CD8-positive, alpha-beta memory T cell (primary cell): ENCODE data around the gene SMC5. TPM values are rescaled to one million over a fixed set of nuclear protein-coding genes. Genes with fewer than 3 reads are reported as not detected.
A peak's percentile ranks its signal among the peaks of the same experiment; 100 is the strongest.

Source experiments
- CTCF ChIA-PET: fragments of 350-600 bp; sonication (Branson Sonifier 250); formaldehyde crosslinking; loops from one replicate; lab custom pipeline; 2021; ENCODE audit warnings: antibody characterized with exemption; lab: Charles Lee
- POLR2A ChIA-PET: fragments of 350-600 bp; sonication (Branson Sonifier 250); formaldehyde crosslinking; loops from one replicate; lab custom pipeline; 2021; ENCODE audit warnings: antibody characterized with exemption; lab: Charles Lee
- DNase-seq, 5 donors: peaks; one replicate each; pipeline versions ENCODE4 v3.0.0 to v3.0.0-alpha.2; 2020 to 2022; ENCODE audit warnings: mixed read lengths in 1 of 5
- H3K27ac ChIP-seq: one replicate; pipeline ENCODE4 v1.7.0; 2013; ENCODE audit warnings: low read depth, mild to moderate bottlenecking, low read length, moderate library complexity
- H3K27me3 ChIP-seq: 2 replicates; pipeline ENCODE4 v1.7.0; 2013; ENCODE audit warnings: low read length, mild to moderate bottlenecking; ENCODE audit not compliant: insufficient read depth, poor library complexity, severe bottlenecking
- H3K36me3 ChIP-seq: 2 replicates; pipeline ENCODE4 v1.7.0; 2013; ENCODE audit warnings: mild to moderate bottlenecking, low read length, moderate library complexity; ENCODE audit not compliant: insufficient read depth
- H3K4me1 ChIP-seq: 2 replicates; pipeline ENCODE4 v1.7.0; 2013; ENCODE audit warnings: mild to moderate bottlenecking, low read length, moderate library complexity; ENCODE audit not compliant: insufficient read depth
- H3K4me3 ChIP-seq: 2 replicates; pipeline ENCODE4 v1.7.0; 2013; ENCODE audit warnings: mild to moderate bottlenecking, low read length
- H3K9me3 ChIP-seq: 2 replicates; pipeline ENCODE4 v1.7.0; 2013; ENCODE audit warnings: mild to moderate bottlenecking, low read length
- H3K27ac Mint-ChIP-seq, 8 donors: one replicate each; pipeline ENCODE4 v1.8.0; 2020 to 2021; ENCODE audit warnings: mixed read lengths in 8 of 8, mild to moderate bottlenecking in 6 of 8, inconsistent platforms in 3 of 8, moderate library complexity in 3 of 8
- H3K27me3 Mint-ChIP-seq, 2 donors: one replicate each; pipeline ENCODE4 v1.8.0; 2020 to 2021; ENCODE audit warnings: mixed read lengths in 2 of 2, mild to moderate bottlenecking in 1 of 2, moderate library complexity in 1 of 2
- H3K36me3 Mint-ChIP-seq, 3 donors: one replicate each; pipeline ENCODE4 v1.8.0; 2020 to 2021; ENCODE audit warnings: mixed read lengths in 3 of 3, inconsistent platforms in 1 of 3, mild to moderate bottlenecking in 1 of 3
- H3K4me1 Mint-ChIP-seq, 3 donors: one replicate each; pipeline ENCODE4 v1.8.0; 2020 to 2021; ENCODE audit warnings: mixed read lengths in 3 of 3, inconsistent platforms in 1 of 3, mild to moderate bottlenecking in 1 of 3
- H3K4me3 Mint-ChIP-seq, 7 donors: one replicate each; pipeline ENCODE4 v1.8.0; 2020 to 2021; ENCODE audit warnings: mixed read lengths in 7 of 7, mild to moderate bottlenecking in 6 of 7, moderate library complexity in 4 of 7, inconsistent platforms in 2 of 7
- H3K9me3 Mint-ChIP-seq, 5 donors: one replicate each; pipeline ENCODE4 v1.8.0; 2020 to 2022; ENCODE audit warnings: mixed read lengths in 5 of 5, mild to moderate bottlenecking in 3 of 5, moderate library complexity in 2 of 5, inconsistent platforms in 1 of 5
- polyA plus RNA-seq: library from polyadenylated mRNA; unstranded; fragments of 300-500 nt; fragmentation: Illumina TruSeq; gene quantifications from one replicate; pipeline ENCODE4 v1.2.3, GENCODE V29; 2021
- total RNA-seq, 2 experiments: library from RNA; stranded (reverse); gene quantifications; one replicate each; pipeline ENCODE4 v1.2.3, GENCODE V29; 2021

SMC5 gene
- total and polyA plus RNA-seq, 3 experiments from 2014 or later = 18.9 to 42.2 (median 42.2) TPM

- H3K27me3 Mint-ChIP-seq = no peaks in the 10 kb centered on the region
- Histone ChIP-seq H3K4me3 (no peak overlapping the region), H3K36me3 (no peaks in the 10 kb centered on the region), H3K4me1 (no peaks in the 10 kb centered on the region), H3K27ac (no peak overlapping the region), H3K9me3 (no peaks in the 10 kb centered on the region), H3K27me3 (no peaks in the 10 kb centered on the region)
- no peak for DNase-seq
- H3K4me3 Mint-ChIP-seq = no peak overlapping the region
- H3K4me1 Mint-ChIP-seq = no peaks in the 10 kb centered on the region
- CTCF ChIA-PET = no interaction called here
- peaks cover 0 to 2% (median 0%) of the 10 kb centered on the region in 5 donors for H3K9me3 Mint-ChIP-seq
- H3K27ac Mint-ChIP-seq = no peak overlapping the region
- H3K36me3 Mint-ChIP-seq = peaks cover 0 to 3% (median 0%) of the 10 kb centered on the region in 3 donors
- POLR2A ChIA-PET = no interaction called here
Measured at GRCh38 chr9:70363760-70364159, 105.0 kb downstream of the SMC5 start.

- Mint-ChIP-seq H3K4me3 (no peak overlapping the region), H3K27me3 (no peaks in the 10 kb centered on the region), H3K36me3 (peaks cover 0 to 3% (median 0%) of the 10 kb centered on the region in 3 donors), H3K27ac (no peak overlapping the region), H3K4me1 (no peaks in the 10 kb centered on the region), H3K9me3 (peaks cover 0 to 2% (median 0%) of the 10 kb centered on the region in 5 donors)
- H3K27ac ChIP-seq = no peak overlapping the region
- H3K4me1 ChIP-seq = no peaks in the 10 kb centered on the region
- H3K36me3 ChIP-seq = no peaks in the 10 kb centered on the region
- H3K9me3 ChIP-seq = no peaks in the 10 kb centered on the region
- H3K4me3 ChIP-seq = no peak overlapping the region
- POLR2A ChIA-PET = interaction anchor here (0.6 kb wide), 1 partner anchor 1318 kb away, joined by 6 read pairs; no protein-coding TSS in a partner anchor
- no peaks in the 10 kb centered on the region for H3K27me3 ChIP-seq
- DNase-seq = no peak
- CTCF ChIA-PET = no interaction called here
Measured at GRCh38 chr9:70367305-70367930, 108.6 kb downstream of the SMC5 start.

- CTCF ChIA-PET = interaction anchor here (1.1 kb wide), 1 partner anchor 224 kb away, joined by 5 read pairs; no protein-coding TSS in a partner anchor
- no peaks in the 10 kb centered on the region for H3K27me3 Mint-ChIP-seq
Measured at GRCh38 chr9:70374962-70375618, 116.3 kb downstream of the SMC5 start.

GRCh38 chr9:70382046-70382708 is 123.4 kb downstream of the SMC5 start:
- H3K4me1 Mint-ChIP-seq = peaks cover 11 to 24% (median 20%) of the 10 kb centered on the region in 3 donors
- no peaks in the 10 kb centered on the region for H3K9me3 Mint-ChIP-seq
- no peak for DNase-seq
- no peaks in the 10 kb centered on the region for H3K4me1 ChIP-seq
- no peaks in the 10 kb centered on the region for H3K9me3 ChIP-seq
- ChIA-PET POLR2A (no interaction called here), CTCF (interaction anchor here (0.5 kb wide), 1 partner anchor 1593 kb away, joined by 3 read pairs; no protein-coding TSS in a partner anchor)
- H3K27me3 ChIP-seq = no peaks in the 10 kb centered on the region
- H3K27me3 Mint-ChIP-seq = no peaks in the 10 kb centered on the region
- H3K4me3 Mint-ChIP-seq = peak overlapping the region in 1 of 7 donors; percentile 44
- H3K4me3 ChIP-seq = no peak overlapping the region
- peak overlapping the region in 1 of 8 donors; percentile 29 for H3K27ac Mint-ChIP-seq
- peaks cover 0 to 37% (median 16%) of the 10 kb centered on the region in 3 donors for H3K36me3 Mint-ChIP-seq
- H3K27ac ChIP-seq = no peak overlapping the region
- peaks cover 4% of the 10 kb centered on the region for H3K36me3 ChIP-seq

More at GRCh38 chr9:70374962-70375618, 116.3 kb downstream of the SMC5 start:
- no peaks in the 10 kb centered on the region for H3K36me3 Mint-ChIP-seq
- POLR2A ChIA-PET = no interaction called here
- no peak overlapping the region for H3K4me3 Mint-ChIP-seq
- DNase-seq = no peak
- H3K27ac Mint-ChIP-seq = no peak overlapping the region
- Histone ChIP-seq H3K4me3 (no peak overlapping the region), H3K4me1 (no peaks in the 10 kb centered on the region), H3K9me3 (no peaks in the 10 kb centered on the region), H3K36me3 (no peaks in the 10 kb centered on the region), H3K27ac (no peak overlapping the region), H3K27me3 (no peaks in the 10 kb centered on the region)
- no peaks in the 10 kb centered on the region for H3K9me3 Mint-ChIP-seq
- H3K4me1 Mint-ChIP-seq = no peaks in the 10 kb centered on the region

DNA sequence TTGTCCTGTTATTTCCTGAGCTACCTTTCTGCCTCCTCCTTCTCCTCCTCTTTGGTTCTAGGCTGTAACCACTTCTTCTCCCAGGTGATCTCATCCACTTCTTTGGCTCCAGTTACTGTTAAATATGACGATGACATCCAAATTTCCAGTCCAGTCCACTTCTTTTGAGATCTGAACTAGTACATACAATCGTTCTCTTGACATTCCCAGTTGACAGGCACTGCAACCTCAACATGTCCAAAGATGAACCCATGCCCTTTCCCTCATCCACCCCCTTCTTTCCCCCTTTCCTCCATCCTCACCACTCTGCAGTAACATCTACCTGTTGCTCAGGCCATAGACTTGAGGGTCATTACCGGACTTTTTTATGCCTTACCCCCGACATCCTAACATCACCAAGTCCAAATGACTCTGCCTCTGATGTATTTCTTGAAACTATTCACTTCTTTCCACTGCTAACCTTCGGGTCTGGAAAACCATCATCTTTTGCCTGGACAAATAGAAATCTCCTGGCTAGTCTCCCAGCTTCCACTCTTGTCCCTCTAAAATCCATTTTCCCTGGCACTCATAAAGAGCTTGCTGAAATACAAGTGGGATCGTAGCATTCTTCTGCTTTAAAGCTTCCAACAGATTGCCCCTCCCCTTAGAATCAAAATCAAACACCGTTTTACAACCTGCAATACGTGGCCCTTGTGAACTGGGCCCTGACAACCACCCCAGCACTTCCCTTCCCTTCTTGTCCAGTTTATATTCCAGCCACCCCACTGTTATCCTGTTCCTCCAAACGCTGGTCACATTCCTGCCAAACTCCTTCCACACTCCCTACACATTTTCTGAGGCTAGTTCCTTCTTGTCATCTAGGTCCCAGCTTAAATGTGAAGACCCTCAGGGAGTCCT is 124.2 kb downstream of the SMC5 start:
- Mint-ChIP-seq H3K27me3 (no peaks in the 10 kb centered on the region), H3K9me3 (no peaks in the 10 kb centered on the region), H3K27ac (no peak overlapping the region), H3K4me1 (peaks cover 16 to 32% (median 28%) of the 10 kb centered on the region in 3 donors), H3K36me3 (peaks cover 0 to 44% (median 20%) of the 10 kb centered on the region in 3 donors), H3K4me3 (no peak overlapping the region)
- Histone ChIP-seq H3K4me3 (no peak overlapping the region), H3K9me3 (no peaks in the 10 kb centered on the region), H3K27me3 (no peaks in the 10 kb centered on the region), H3K4me1 (no peaks in the 10 kb centered on the region), H3K27ac (no peak overlapping the region), H3K36me3 (peaks cover 4% of the 10 kb centered on the region)
- POLR2A ChIA-PET = interaction anchor here (0.6 to 1.0 kb wide), 2 partner anchors 9 to 30 kb away, joined by 3 to 6 read pairs; no protein-coding TSS in a partner anchor
- no peak for DNase-seq
- CTCF ChIA-PET = interaction anchor here (0.5 kb wide), 1 partner anchor 1592 kb away, joined by 3 read pairs; no protein-coding TSS in a partner anchor

DNA sequence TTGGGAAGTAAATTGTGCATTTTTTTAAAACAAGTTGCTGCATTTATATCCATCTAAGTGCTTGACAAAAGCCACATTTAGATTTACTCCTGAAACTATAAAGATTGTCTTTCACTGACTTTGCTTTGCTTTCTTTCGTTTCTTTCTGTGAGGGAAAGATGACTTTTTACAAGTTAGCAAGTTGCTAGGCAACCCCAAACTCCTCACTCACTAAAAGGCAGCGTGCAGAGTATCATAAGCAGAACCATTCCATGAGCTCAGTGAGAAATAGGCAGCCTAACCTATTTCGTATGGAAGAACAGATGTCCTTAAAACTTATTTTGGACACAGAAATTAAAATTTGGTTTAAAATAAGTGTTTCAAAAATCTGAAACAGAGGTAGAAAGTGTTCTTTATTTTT is 126.6 kb downstream of the SMC5 start:
- ChIA-PET POLR2A (no interaction called here), CTCF (no interaction called here)
- H3K4me3 ChIP-seq = no peak overlapping the region
- no peaks in the 10 kb centered on the region for H3K27me3 Mint-ChIP-seq
- no peak overlapping the region for H3K27ac Mint-ChIP-seq
- H3K4me1 Mint-ChIP-seq = peaks cover 33 to 56% (median 52%) of the 10 kb centered on the region in 3 donors
- H3K27me3 ChIP-seq = no peaks in the 10 kb centered on the region
- no peaks in the 10 kb centered on the region for H3K9me3 ChIP-seq
- no peak overlapping the region for H3K27ac ChIP-seq
- peaks cover 20% of the 10 kb centered on the region for H3K4me1 ChIP-seq
- no peak overlapping the region for H3K4me3 Mint-ChIP-seq
- peaks cover 0 to 50% (median 23%) of the 10 kb centered on the region in 3 donors for H3K36me3 Mint-ChIP-seq
- no peaks in the 10 kb centered on the region for H3K9me3 Mint-ChIP-seq
- H3K36me3 ChIP-seq = peaks cover 4% of the 10 kb centered on the region
- DNase-seq = no peak

GRCh38 chr9:70387663-70388062 is 128.9 kb downstream of the SMC5 start:
- ChIA-PET POLR2A (no interaction called here), CTCF (interaction anchor here (1.3 kb wide), 1 partner anchor 47 kb away, joined by 4 read pairs; no protein-coding TSS in a partner anchor)
- H3K27ac ChIP-seq = no peak overlapping the region
- DNase-seq = no peak
- H3K36me3 Mint-ChIP-seq = peaks cover 0 to 50% (median 24%) of the 10 kb centered on the region in 3 donors
- no peak overlapping the region for H3K4me3 Mint-ChIP-seq
- H3K4me3 ChIP-seq = no peak overlapping the region
- no peaks in the 10 kb centered on the region for H3K27me3 Mint-ChIP-seq
- H3K36me3 ChIP-seq = peaks cover 4% of the 10 kb centered on the region
- no peaks in the 10 kb centered on the region for H3K9me3 Mint-ChIP-seq
- peaks cover 42% of the 10 kb centered on the region for H3K4me1 ChIP-seq
- peak overlapping the region in 1 of 8 donors; percentile 11 for H3K27ac Mint-ChIP-seq
- no peaks in the 10 kb centered on the region for H3K9me3 ChIP-seq
- peaks cover 56 to 76% (median 74%) of the 10 kb centered on the region in 3 donors for H3K4me1 Mint-ChIP-seq
- no peaks in the 10 kb centered on the region for H3K27me3 ChIP-seq
